GM10847 (cell line): ENCODE data around the gene CALCOCO1.

Experiments used
- POLR2A ChIP-seq: IDR thresholded peaks from 2 replicates; pipeline ENCODE4 v1.6.1; 2011; ENCODE audit not compliant: insufficient read length; ENCODE audit errors: extremely low read depth

CALCOCO1 gene

GRCh38 chr12:53739214-53740129 is 12.2 kb upstream of the CALCOCO1 start:
- no peak for TF ChIP-seq POLR2A

- no peak for TF ChIP-seq POLR2A
Measured at GRCh38 chr12:53738406-53739213, 11.4 kb upstream of the CALCOCO1 start.

- TF ChIP-seq POLR2A = no peak
Measured at GRCh38 chr12:53737951-53738405, 10.7 kb upstream of the CALCOCO1 start.

- no peak for TF ChIP-seq POLR2A
Measured at GRCh38 chr12:53737093-53737808, 10.0 kb upstream of the CALCOCO1 start.

GRCh38 chr12:53736592-53736991 is 9.3 kb upstream of the CALCOCO1 start:
- no peak for TF ChIP-seq POLR2A

GRCh38 chr12:53735556-53735955 is 8.3 kb upstream of the CALCOCO1 start:
- no peak for TF ChIP-seq POLR2A

GRCh38 chr12:53734425-53734824 is 7.2 kb upstream of the CALCOCO1 start:
- no peak for TF ChIP-seq POLR2A

GRCh38 chr12:53733807-53734200 is 6.6 kb upstream of the CALCOCO1 start:
- TF ChIP-seq POLR2A = no peak

GRCh38 chr12:53733051-53733806 is 6.0 kb upstream of the CALCOCO1 start:
- no peak for TF ChIP-seq POLR2A

GRCh38 chr12:53729644-53730043 is 2.4 kb upstream of the CALCOCO1 start:
- no peak for TF ChIP-seq POLR2A

- no peak for TF ChIP-seq POLR2A
Measured at GRCh38 chr12:53728206-53728605, 954 bp upstream of the CALCOCO1 start.

GRCh38 chr12:53726946-53727309 is 324 bp downstream of the CALCOCO1 start:
- TF ChIP-seq POLR2A = no peak

- no peak for TF ChIP-seq POLR2A
Measured at GRCh38 chr12:53726341-53726740, 911 bp downstream of the CALCOCO1 start.

GRCh38 chr12:53725824-53726223 is 1.4 kb downstream of the CALCOCO1 start:
- no peak for TF ChIP-seq POLR2A
